Measurements from ENCODE around the gene NCKAP5. TPM values are rescaled to one million over a fixed set of nuclear protein-coding genes. Genes with fewer than 3 reads are reported as not detected.

Gene NCKAP5
- total and polyA plus RNA-seq, 9 of the 15 experiments (the other 6 are each of a cell fraction or from before 2014, with no cell fraction given), result not detected

DNA sequence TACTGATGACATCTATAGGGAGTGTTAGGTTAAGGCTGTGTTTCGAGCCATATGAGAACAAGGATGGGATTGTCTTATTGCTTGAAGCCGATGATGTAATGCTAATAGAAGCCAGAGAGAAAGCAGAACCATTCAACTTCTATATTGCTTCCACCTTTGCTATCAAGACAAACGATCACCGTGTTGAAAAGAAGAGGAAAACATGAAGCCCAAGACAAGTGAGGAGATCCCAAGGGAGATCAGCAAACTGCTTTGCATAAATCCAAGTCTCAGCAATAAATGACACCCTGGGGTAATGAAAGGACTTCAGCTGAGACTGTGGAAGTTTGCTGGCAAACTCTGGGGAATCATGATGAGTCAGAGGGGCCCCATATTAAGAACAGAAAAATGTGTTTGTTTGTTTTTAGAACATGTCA lies 206.2 kb downstream of the NCKAP5 start:
- no peak for ATAC-seq
- POLR2A ChIA-PET, result no interaction called here

DNA sequence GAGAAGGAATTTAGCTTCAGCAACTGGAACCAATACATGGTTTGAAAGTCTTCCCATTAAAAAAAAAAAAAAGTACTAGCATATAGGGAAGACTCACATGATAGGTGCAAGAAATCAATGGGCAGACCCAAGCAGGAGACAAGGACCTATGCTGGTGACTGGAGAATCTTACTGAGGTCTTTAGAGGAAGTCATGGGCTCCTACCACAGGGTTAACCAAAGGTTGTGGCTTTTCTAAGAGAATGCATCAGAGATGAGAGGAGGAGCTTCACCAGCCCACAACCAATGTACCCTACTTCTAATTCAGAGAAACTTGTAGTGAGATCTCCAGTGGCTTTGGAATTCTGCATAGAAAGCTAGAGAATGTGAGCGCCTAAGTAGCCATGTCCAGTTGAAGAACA lies 207.4 kb downstream of the NCKAP5 start:
- H3K4me2 ChIP-seq (ENCODE audit: insufficient read depth, low read length), result no peak overlapping the region
- POLR2A ChIA-PET, result interaction anchor here (0.6 kb wide), 1 partner anchor 209 kb away, joined by 3 read pairs; no protein-coding TSS in a partner anchor
- DNase-seq (ENCODE audit: extremely low read depth in 1 of 4, low spot score in 3 of 4) (no peak), FAIRE-seq (no peak), ATAC-seq (no peak)
- 0% methylated on average over 1 of the region's 1 CpG for WGBS (ENCODE audit: insufficient coverage, low coverage, missing lambda C conversion rate)
- H3K9me1 ChIP-seq (ENCODE audit: control insufficient read depth, insufficient read depth, low read length), result no peaks in the 10 kb centered on the region
- no peaks in the 10 kb centered on the region for H4K20me1 ChIP-seq (replicated peaks; ENCODE audit: control insufficient read depth, insufficient read depth, low read length)
- no peak overlapping the region for H3K4me3 ChIP-seq
- in situ Hi-C loops (cut with MboI) (no loop called here), intact Hi-C loops (cut with micrococcal nuclease) (no loop called here)
- no peaks in the 10 kb centered on the region for H3K79me2 ChIP-seq (ENCODE audit: control insufficient read depth, insufficient read depth, low read length)
- H3K9me3 ChIP-seq (replicated peaks; ENCODE audit: control insufficient read depth, insufficient read depth, low read depth, low read length), result no peaks in the 10 kb centered on the region
- no peak overlapping the region for H3K9ac ChIP-seq (ENCODE audit: insufficient read depth in 1 of 2, low read depth in 2 of 2, low read length in 2 of 2)
- TF ChIP-seq GTF2E2 (tag; IDR thresholded peaks at IDR 0.05) (no peak), RB1 (IDR thresholded peaks at IDR 0.05; ENCODE audit: low read depth) (no peak), RBFOX2 (IDR thresholded peaks at IDR 0.05; ENCODE audit: low read depth, low read length) (no peak), ZNF764 (CRISPR knock-in tag; IDR thresholded peaks at IDR 0.05; ENCODE audit: low read depth) (no peak), TRIM24 (IDR thresholded peaks at IDR 0.05) (no peak)
- no peak overlapping the region for H3K27ac ChIP-seq (ENCODE audit: extremely low read depth, low read depth, low read length)
- H2AFZ ChIP-seq (ENCODE audit: low read depth, low read length), result no peak overlapping the region
- CTCF ChIA-PET (ENCODE audit: low intra/inter-chr PET ratio), result interaction anchor here (0.7 kb wide), 1 partner anchor 487 kb away, joined by 3 read pairs; no protein-coding TSS in a partner anchor
- no peaks in the 10 kb centered on the region for H3K27me3 ChIP-seq (ENCODE audit: control insufficient read depth in 2 of 2, insufficient read depth in 2 of 2, low read length in 2 of 2)
- H3K4me1 ChIP-seq (replicated peaks in 1 of 2; ENCODE audit: control insufficient read depth in 2 of 2, insufficient read depth in 2 of 2, low read length in 2 of 2), result no peaks in the 10 kb centered on the region
- BruUV-seq (replicated peaks), result no TSS peak
- no peaks in the 10 kb centered on the region for H3K36me3 ChIP-seq (ENCODE audit: control insufficient read depth, insufficient read depth, low read length)

More for the DNA sequence above, 206.2 kb downstream of the NCKAP5 start:
- H3K79me2 ChIP-seq (ENCODE audit: control insufficient read depth, insufficient read depth, low read length), result no peaks in the 10 kb centered on the region
- H2AFZ ChIP-seq (ENCODE audit: low read depth, low read length), result no peak overlapping the region
- no peaks in the 10 kb centered on the region for H3K9me3 ChIP-seq (replicated peaks; ENCODE audit: control insufficient read depth, insufficient read depth, low read depth, low read length)
- DNase-seq (ENCODE audit: extremely low read depth in 1 of 4, low spot score in 3 of 4) (no peak), FAIRE-seq (no peak)
- no TSS peak for BruUV-seq (replicated peaks)
- H3K9me1 ChIP-seq (ENCODE audit: control insufficient read depth, insufficient read depth, low read length), result no peaks in the 10 kb centered on the region
- WGBS (ENCODE audit: insufficient coverage, low coverage, missing lambda C conversion rate), result 2% methylated on average over 4 of the region's 4 CpGs
- TF ChIP-seq ZNF347 (CRISPR knock-in tag; IDR thresholded peaks at IDR 0.05; ENCODE audit: low read depth) (no peak), HMG20A (CRISPR knock-in tag; conservative IDR thresholded peaks at IDR 0.05) (no peak), HMG20B (CRISPR knock-in tag; IDR thresholded peaks at IDR 0.05) (no peak), ZNF445 (CRISPR knock-in tag; IDR thresholded peaks at IDR 0.05; ENCODE audit: low read depth) (no peak), MCM2 (IDR thresholded peaks at IDR 0.05; ENCODE audit: low read depth) (no peak)
- TF ChIP-seq, protein P1, sequence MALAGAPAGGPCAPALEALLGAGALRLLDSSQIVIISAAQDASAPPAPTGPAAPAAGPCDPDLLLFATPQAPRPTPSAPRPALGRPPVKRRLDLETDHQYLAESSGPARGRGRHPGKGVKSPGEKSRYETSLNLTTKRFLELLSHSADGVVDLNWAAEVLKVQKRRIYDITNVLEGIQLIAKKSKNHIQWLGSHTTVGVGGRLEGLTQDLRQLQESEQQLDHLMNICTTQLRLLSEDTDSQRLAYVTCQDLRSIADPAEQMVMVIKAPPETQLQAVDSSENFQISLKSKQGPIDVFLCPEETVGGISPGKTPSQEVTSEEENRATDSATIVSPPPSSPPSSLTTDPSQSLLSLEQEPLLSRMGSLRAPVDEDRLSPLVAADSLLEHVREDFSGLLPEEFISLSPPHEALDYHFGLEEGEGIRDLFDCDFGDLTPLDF (CRISPR knock-in tag; IDR thresholded peaks at IDR 0.05), result no peak
- H3K27me3 ChIP-seq (ENCODE audit: control insufficient read depth in 2 of 2, insufficient read depth in 2 of 2, low read length in 2 of 2), result no peaks in the 10 kb centered on the region
- CTCF ChIA-PET (ENCODE audit: low intra/inter-chr PET ratio), result no interaction called here
- no peaks in the 10 kb centered on the region for H3K36me3 ChIP-seq (ENCODE audit: control insufficient read depth, insufficient read depth, low read length)
- H3K4me1 ChIP-seq (replicated peaks in 1 of 2; ENCODE audit: control insufficient read depth in 2 of 2, insufficient read depth in 2 of 2, low read length in 2 of 2), result no peaks in the 10 kb centered on the region
- no peak overlapping the region for H3K4me3 ChIP-seq
- in situ Hi-C loops (cut with MboI), result no loop called here
- intact Hi-C loops (cut with micrococcal nuclease), result no loop called here
- H3K9ac ChIP-seq (ENCODE audit: insufficient read depth in 1 of 2, low read depth in 2 of 2, low read length in 2 of 2), result no peak overlapping the region
- no peak overlapping the region for H3K4me2 ChIP-seq (ENCODE audit: insufficient read depth, low read length)
- no peaks in the 10 kb centered on the region for H4K20me1 ChIP-seq (replicated peaks; ENCODE audit: control insufficient read depth, insufficient read depth, low read length)
- no peak overlapping the region for H3K27ac ChIP-seq (ENCODE audit: extremely low read depth, low read depth, low read length)

Measured in K562 (cell line).